A549 (cell line): Measurements from ENCODE around the gene MAP4K4.

Source experiments
- CBX2 ChIP-seq: fragments of 200-600 bp; sonication (generic); IDR thresholded peaks from 2 replicates; pipeline ENCODE4 v1.6.1; 2016; ENCODE audit warnings: low read depth, mild to moderate bottlenecking, borderline replicate concordance
- EP300 ChIP-seq, 2 experiments: fragments of >200 bp; sonication (Bioruptor Twin); formaldehyde crosslinking; IDR thresholded peaks; 2 replicates in 1 of 2; 3 replicates in 1 of 2; pipeline ENCODE4 v1.6.1; 2016 to 2017
- MAFK ChIP-seq: fragments of 450-650 bp; IDR thresholded peaks from 2 replicates; pipeline ENCODE4 v1.6.1; 2014; ENCODE audit not compliant: partially characterized antibody
- MAZ ChIP-seq: fragments of 150-350 bp; IDR thresholded peaks from 2 replicates; pipeline ENCODE4 v1.6.1; 2014; ENCODE audit warnings: antibody characterized with exemption, low read depth, low read length, borderline replicate concordance
- MYC ChIP-seq: IDR thresholded peaks from 2 replicates; pipeline ENCODE4 v1.6.1; 2012; ENCODE audit warnings: mild to moderate bottlenecking, inconsistent platforms, low read length, improper control_type of control experiment, borderline replicate concordance
- POLR2AphosphoS2 ChIP-seq: conservative IDR thresholded peaks from 2 replicates; pipeline ENCODE4 v1.6.1; 2012; ENCODE audit warnings: low read length, improper control_type of control experiment, inconsistent platforms
- RNF2 ChIP-seq: fragments of 200-600 bp; sonication (generic); IDR thresholded peaks from 2 replicates; pipeline ENCODE4 v1.6.1; 2016; ENCODE audit warnings: low read depth, mild to moderate bottlenecking, antibody characterized with exemption, moderate library complexity, borderline replicate concordance
- USF2 ChIP-seq: fragments of 450-650 bp; IDR thresholded peaks from 2 replicates; pipeline ENCODE4 v1.6.1; 2014; ENCODE audit warnings: antibody characterized with exemption
- TF ChIP-seq, protein P1 (sequence below): fragments of >200 bp; sonication (Bioruptor Twin); formaldehyde crosslinking; IDR thresholded peaks from 3 replicates; pipeline ENCODE4 v1.5.1; 2016
- TF ChIP-seq, protein P2 (sequence below): IDR thresholded peaks from 2 replicates; pipeline ENCODE4 v1.6.1; 2012

DNA sequence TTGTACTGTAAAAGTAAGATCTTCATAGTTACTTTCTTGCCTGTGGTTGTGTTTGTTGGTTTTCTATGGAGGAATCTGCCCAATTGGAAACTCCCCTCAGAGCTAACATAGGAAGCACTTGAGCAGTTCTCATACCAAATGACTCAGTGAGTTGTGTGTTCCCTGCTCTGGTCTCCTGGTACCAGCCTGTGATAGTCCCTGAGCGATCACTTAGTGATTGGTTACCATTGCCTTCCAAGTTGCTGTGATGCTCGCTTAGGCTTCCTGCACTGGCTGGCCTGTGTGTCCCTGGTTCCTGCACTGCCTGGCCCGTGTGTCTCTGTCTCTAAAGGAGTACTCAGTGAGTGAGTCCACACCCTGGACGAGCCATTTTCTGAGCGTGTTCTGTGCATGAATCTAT lies 133.0 kb downstream of the MAP4K4 start:
- no peak for TF ChIP-seq EP300 (IDR thresholded peaks at IDR 0.05)
- no peak for TF ChIP-seq USF2
- TF ChIP-seq POLR2AphosphoS2, result no peak
- TF ChIP-seq, protein P1, sequence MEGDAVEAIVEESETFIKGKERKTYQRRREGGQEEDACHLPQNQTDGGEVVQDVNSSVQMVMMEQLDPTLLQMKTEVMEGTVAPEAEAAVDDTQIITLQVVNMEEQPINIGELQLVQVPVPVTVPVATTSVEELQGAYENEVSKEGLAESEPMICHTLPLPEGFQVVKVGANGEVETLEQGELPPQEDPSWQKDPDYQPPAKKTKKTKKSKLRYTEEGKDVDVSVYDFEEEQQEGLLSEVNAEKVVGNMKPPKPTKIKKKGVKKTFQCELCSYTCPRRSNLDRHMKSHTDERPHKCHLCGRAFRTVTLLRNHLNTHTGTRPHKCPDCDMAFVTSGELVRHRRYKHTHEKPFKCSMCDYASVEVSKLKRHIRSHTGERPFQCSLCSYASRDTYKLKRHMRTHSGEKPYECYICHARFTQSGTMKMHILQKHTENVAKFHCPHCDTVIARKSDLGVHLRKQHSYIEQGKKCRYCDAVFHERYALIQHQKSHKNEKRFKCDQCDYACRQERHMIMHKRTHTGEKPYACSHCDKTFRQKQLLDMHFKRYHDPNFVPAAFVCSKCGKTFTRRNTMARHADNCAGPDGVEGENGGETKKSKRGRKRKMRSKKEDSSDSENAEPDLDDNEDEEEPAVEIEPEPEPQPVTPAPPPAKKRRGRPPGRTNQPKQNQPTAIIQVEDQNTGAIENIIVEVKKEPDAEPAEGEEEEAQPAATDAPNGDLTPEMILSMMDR, result no peak
- no peak for TF ChIP-seq RNF2
- no peak for TF ChIP-seq MYC
- TF ChIP-seq, protein P2, sequence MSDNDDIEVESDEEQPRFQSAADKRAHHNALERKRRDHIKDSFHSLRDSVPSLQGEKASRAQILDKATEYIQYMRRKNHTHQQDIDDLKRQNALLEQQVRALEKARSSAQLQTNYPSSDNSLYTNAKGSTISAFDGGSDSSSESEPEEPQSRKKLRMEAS, result no peak
- no peak for TF ChIP-seq MAFK
- no peak for TF ChIP-seq MAZ
- no peak for TF ChIP-seq CBX2
